ENCODE data around the gene SRGAP1.

- no peak for TF ChIP-seq POLR2A (IDR thresholded peaks at IDR 0.05; ENCODE audit: low read depth, low read length)
- TF ChIP-seq CTCF (conservative IDR thresholded peaks at IDR 0.05; ENCODE audit: low read depth, low read length), result no peak
- TF ChIP-seq RAD21 (IDR thresholded peaks at IDR 0.05; ENCODE audit: low read length), result no peak
- TF ChIP-seq BHLHE40 (IDR thresholded peaks at IDR 0.05; ENCODE audit: low read depth, low read length), result no peak
- TF ChIP-seq CHD1 (IDR thresholded peaks at IDR 0.05; ENCODE audit: low read depth, low read length), result no peak
Observed at GRCh38 chr12:64009321-64010068, 165.0 kb downstream of the SRGAP1 start.
